Measurements from ENCODE around the gene SUMO4.
A peak's percentile ranks its signal among the peaks of the same experiment; 100 is the strongest.
"Not testable (repeated sequence)": the region's sequence is repeated elsewhere in the genome, so short reads cannot be mapped to it uniquely, and the experiment has no call there.

SUMO4 gene

DNA sequence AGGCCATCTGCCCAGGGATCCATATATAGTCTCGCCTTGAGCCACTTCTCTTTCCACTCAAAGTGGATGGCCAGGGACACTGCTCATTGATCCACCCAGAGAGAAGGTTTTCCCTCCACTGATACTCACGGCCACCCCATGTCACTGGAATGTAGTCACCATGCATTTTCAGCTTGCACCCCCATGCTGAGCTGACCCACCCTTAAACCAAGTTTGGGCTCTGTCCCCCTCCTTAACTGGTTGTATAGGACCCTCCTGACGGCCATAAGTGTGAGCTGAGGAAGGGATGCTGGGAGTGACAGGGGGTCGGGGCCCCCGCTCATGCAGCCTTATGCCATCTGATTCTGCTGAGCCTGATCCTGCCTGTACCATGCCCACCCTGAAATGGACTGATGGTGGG lies 25.7 kb downstream of the SUMO4 start:
- peak in 1 of 42 donors; percentile 29 for DNase-seq
- intact Hi-C loops (cut with DNase I): loop anchor here (10.0 kb wide), 1 partner anchor 91 kb away; no protein-coding TSS in a partner anchor

DNA sequence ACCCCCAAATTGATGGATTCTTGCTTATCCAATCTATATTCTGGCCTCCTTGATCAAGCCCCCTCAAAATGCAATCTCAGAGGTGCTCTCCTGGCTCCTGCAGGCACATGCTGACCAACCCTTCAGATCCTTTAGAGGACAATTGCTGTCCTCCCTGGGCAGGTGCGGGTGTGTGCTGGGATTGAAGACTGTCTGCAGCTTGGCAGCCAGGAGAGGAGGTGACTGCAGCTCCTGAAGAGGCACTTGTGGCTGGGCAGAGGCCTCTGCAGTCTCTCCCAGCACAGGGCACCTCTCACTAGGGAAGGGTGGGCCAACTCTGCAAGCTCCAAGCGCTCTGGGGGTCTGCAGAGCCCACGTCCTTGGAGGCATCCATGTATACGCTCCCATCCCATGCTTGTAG lies 28.5 kb downstream of the SUMO4 start:
- peak in 1 of 42 donors; percentile 19 for DNase-seq
- intact Hi-C loops (cut with DNase I): loop anchor here (10.0 kb wide), 1 partner anchor 94 kb away; no protein-coding TSS in a partner anchor

DNA sequence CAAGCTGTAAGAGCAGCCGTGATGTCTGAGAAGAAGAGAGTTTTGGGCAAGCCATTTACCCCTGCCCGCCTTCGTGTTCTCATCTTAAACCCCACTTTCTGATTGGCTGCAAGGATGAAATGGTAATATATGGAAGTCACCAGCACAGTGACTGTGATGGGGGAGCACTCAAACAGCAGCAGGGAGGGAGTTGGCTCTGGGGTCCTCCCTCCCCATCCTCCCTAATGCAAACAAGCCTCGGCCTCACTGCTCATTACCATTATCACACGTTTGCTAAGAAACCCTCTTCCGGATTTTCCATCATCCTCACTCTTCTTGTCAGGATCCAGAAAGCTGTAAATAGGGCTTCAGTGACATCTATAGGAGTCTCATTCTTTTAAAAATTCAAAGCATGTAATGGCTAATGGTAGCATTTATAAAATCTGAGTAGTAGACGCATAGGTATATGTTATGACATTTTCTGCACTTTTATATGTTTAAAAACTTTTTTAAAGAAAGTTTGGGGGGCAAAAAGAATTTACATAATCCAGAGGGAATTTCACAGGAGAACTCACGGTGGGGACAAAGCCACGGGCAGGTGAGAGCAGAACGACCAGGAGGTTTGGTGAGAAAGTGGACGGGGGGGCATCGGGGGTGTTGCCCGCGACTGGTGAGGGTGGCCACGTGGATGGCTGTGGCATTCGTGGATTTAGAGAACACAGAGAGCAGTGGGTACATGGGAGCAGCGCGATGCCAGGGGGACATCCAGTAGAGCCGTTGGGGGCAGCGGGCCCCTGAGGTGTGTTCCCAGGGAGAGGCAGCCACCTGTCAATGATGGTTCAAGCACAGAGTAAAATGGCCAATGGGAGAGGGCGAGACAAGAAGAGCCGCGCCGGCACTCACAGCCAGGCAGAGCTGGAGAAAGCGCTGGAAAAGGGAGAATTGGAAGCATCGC lies 29.6 kb downstream of the SUMO4 start:
- intact Hi-C loops (cut with DNase I): loop anchor here (5.0 to 10.0 kb wide), 3 partner anchors 95 to 402 kb away; no protein-coding TSS in a partner anchor
- DNase-seq: peak in 2 of 42 donors; percentile 9 to 25

DNA sequence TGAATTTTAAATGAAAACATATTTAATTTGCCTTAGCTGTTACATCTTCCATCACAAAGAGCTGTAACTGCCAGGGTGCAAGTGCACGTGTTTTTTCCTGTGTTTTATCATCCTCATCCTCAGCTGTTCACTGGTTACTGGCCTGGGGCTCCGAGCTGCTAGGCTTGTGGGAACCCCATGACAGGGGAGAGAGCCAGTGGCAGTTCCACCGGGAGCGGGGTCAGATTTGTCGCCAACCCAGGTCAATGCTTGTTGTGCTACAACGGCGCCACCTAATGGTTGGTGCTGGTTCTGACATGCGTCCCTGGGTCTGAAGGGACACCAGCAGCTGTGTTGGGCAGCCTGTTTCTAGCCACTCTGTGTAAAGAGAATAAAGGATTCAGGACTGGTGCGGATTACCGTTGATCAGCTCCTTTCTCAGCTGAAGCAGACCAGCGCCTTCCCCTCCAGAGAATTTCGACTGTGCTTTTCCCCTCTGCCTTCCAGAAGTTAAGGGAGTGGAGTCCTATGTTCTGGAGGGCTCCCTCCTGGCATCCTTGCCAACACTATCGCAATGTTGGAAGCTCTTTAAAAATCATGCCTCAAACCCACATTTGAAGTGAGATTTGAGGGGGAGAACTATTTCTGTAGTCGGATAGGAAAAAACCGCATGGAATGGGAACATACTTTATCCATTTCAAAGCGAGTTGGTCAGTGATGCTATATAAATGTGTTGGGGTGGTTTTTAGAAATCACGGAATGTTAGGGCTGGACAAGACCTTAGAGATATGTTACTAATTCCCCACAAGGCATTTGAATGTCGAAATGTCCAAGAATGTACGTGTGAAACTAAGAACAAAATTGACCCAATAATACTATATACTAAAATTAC lies 32.1 kb downstream of the SUMO4 start:
- DNase-seq: peak; percentile 74 to 98 (median 94)
- intact Hi-C loops (cut with DNase I): loop anchor here (5.0 kb wide), 2 partner anchors 350 to 405 kb away; no protein-coding TSS in a partner anchor

DNA sequence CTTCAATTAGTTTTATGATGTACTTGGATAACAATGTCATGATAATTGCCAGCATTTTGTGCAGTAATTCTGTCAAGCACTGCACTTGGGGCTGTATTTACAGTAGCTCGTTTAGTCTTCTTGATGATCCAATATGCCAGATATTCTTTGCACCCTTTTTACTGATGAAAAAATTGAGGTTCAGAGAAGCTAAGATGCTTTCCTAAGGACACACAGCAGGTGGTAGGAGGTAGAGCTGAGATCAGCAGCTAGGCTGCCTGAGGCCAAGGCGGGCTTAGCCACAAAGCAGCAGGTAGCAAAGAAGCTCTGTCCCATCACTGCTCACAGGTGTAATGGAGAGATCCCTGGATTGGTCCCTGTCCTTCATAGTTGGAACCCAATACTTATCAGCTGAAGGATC lies 33.3 kb downstream of the SUMO4 start:
- intact Hi-C loops (cut with DNase I): loop anchor here (5.0 kb wide), 2 partner anchors 351 to 406 kb away; no protein-coding TSS in a partner anchor
- peak in 1 of 42 donors; percentile 19 for DNase-seq

DNA sequence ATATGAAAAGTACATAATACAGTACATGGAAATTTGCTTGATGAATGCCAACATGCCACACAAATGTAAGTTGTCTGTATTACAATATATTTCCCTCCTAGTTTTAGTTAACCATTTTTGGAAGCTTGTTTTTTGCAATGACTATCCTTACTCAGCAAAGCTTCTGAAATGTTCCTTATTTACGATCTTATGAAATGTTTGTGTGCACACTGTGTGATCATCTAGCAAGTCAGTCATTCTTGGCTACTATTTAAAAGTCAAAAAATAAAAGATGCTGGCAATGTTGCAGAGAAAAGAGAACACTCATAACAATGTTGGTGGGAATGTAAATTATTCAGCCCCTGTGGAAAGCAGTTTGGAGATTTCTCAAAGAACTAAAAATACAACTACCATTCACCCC lies 33.8 kb downstream of the SUMO4 start:
- intact Hi-C loops (cut with DNase I): loop anchor here (5.0 kb wide), 2 partner anchors 352 to 407 kb away; no protein-coding TSS in a partner anchor
- DNase-seq: no peak

DNA sequence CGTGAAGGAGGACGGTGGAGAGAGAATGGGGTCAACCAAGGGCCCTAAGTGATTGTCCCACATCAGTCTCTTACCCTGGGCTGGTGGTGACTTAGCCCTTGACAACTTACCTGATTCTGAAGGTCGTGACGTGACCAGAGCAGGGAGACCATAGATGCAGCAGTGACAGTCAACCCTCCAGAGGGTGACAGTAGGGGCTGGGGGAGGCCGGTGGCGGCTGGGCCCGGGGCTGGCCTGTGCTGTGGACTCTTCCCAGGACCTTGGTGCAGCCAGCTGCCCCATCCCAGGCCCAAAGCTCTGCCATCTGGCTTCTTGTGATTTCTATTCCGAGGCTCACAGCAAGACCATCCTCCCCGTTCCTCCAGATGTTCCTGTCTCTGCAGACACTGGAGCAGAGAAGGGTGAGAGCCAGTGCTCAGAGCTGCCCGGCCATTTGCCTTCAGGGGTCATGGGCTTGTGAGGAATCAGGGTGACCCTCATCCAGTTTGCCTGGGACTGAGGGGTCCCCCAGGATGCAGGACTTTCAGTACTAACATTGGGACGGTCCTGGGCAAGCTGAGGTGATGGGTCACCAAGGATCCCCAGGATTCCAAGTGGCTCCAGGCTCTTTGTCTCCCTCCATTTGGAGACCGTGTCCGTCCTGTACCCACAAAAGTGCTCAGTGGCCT lies 36.0 kb downstream of the SUMO4 start:
- DNase-seq: peak in 2 of 42 donors; percentile 9 to 23
- intact Hi-C loops (cut with DNase I): no loop called here

DNA sequence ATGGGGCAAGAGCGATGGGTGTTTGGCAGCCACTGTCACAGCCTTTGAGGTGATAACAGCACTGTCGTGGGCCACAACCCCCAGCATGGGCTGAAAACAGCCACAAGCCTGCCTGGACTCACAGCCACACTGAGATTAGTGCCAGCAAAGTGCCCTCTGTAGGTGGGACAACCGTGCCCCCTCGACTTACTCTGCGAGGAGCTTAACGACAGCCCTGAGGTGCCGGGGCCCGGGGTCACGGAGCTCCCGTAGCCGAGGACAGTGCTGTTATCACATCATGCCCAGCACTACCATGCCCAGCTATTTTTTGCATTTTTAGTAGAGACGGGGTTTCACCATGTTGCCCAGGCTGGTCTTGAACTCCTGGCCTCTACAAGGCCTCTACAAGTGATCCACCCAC lies 36.6 kb downstream of the SUMO4 start:
- intact Hi-C loops (cut with DNase I): no loop called here
- peak in 3 of 42 donors; percentile 9 to 32 (median 29) for DNase-seq

DNA sequence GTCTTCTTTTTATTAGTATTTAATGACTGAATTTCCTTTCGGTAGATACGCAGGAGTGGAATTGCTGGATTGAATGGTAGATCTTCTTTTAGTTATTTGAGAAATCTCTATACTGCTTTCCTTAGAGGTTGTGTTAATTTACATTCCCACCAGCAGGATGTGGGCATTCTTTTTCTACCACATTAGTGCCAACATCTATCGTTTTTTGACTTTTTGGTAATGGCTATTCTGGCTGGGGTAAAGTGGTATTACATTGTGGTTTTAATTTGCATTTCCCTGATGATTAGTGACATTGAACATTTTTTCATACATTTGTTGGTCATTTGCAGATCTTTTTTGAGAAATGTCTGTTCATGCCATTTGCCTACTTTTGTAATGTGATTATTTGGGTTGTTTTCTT lies 37.1 kb downstream of the SUMO4 start:
- DNase-seq: no peak
- intact Hi-C loops (cut with DNase I): no loop called here

DNA sequence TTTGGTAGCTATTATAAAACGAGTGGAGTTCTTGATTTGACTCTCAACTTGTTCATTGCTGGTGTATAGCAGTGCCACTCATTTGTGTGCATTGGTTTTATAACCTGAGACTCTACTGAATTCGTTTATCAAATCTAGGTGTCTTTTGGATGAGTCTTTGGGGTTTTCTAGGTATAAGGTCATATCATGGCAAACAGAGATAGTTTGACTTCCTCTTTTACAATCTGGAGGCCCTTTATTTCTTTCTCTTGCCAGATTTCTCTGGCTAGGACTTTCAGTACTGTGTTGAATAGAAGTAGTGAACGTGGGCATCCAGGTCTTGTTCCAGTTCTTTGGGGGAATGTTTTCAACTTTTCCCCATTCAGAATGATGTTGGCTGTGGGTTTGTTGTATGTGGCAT lies 38.8 kb downstream of the SUMO4 start:
- intact Hi-C loops (cut with DNase I): no loop called here
- DNase-seq: no peak

DNA sequence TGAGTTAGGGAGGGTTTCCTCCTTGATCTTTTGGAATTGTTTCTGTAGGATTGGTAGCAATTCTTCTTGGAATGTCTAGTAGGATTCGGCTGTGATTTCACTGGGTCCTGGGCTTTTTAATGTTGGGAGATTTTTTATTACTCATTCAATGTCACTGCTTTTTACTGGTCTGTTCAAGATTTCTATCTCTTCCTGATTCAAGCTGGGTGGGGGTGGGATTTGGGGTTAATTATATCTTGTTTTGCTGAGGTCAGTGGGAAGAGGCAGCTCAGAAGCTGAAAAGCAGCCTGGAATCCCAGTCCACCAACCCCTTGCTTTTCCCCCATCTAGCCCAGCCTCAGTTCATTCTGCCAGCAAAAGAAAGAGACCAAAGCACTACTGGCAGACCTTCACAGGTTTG lies 39.6 kb downstream of the SUMO4 start:
- DNase-seq: no peak
- intact Hi-C loops (cut with DNase I): no loop called here

DNA sequence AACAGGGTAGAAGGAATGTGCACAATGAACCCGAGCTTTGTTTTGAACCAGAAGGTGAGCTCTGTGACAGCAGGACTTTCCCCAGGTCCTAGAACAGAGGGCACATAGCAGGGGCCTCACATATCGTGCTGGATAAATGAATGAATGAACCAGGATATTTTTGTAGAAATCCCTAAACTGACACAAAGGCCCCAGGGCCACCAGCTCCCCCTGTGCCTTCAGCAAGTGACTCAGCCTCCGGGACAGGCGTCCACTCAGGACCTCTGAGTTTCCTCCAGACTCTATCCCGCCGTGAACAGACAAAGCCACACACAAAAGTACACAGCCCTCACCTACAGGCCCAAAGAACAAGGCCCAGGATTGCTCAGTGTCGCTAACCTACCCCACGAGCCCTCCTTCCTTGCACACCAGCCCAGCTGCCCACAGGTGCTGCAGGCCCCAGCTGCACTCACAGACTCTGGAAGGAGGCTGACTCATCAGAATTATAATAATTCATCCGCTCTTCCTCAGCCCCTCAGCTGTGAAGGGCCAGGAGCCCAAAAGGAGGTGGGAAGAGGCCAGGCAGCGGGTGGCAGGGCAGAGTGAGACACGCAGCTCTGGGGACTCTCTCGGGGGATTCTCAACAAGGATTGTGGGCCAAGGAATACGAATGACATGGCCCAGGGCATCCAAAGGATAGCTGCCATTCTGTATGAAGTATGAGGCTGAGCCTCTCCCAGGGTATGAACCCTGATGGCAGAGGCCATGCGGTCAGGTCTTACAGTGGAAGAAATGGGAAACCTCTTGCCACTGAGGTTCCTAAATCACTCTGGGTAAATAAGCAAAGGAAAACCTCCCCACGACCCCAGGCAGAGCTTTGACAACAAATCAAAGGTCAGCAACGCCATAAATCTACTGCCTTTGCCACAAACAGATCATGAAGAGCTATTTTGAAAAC lies 40.9 kb downstream of the SUMO4 start:
- intact Hi-C loops (cut with DNase I): no loop called here
- DNase-seq: peak in 2 of 42 donors; percentile 9 to 31

DNA sequence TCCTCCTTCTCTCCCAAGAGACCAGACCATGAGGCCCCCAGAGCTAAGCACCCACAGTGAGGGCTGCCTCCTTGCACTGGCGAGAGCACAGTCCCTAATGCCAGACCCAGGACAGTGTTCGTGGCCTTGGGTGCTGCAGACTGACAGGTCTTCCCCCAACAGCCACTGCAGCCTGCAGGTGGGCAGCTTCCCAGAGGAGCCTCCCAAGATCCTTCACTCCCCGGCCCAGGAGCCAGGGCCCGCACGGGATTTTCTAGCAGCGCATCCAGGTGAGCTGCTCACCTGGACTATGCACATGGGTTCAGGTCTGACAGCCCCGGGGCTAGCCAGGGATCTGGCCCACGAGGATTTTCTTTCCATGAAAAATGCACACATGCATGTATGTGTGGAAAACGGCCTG lies 41.7 kb downstream of the SUMO4 start:
- peak in 1 of 42 donors; percentile 8 for DNase-seq
- intact Hi-C loops (cut with DNase I): no loop called here

DNA sequence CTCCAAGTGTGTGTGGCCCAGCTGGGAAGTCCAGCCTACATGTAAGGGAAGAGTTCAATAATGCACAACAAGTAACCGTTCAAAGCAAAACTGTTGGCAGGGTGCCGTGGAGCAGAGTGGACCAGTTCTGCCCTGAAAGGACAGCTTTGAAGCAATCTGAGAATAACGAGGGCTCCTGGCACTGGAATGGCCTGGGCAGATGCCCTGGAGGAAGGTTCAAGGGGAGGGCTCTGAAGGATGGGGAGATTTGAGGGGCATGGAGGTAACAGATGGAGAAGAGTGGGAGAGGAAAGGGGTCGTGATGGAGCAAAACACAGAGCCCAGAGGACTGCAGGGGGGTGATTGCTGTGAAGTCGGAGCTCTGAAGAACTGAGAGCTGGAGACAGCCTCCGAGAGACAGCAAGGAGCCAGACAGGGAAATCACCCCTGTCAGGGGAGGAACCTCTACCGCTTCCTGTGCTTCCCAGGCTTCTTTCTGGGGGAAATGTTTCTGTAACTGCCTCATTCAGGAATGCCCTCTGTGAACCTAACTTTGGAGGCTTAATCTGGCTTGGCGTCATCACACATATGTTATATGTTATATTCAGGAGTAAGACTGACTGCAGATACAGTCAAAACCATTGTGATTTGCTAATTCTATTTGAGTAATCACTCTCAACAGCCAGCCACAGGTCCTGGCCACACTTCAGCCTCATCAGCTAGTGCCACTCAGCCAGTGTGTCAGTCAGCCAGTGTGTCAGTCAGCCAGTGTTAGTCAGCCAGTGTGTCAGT lies 43.5 kb downstream of the SUMO4 start:
- intact Hi-C loops (cut with DNase I): no loop called here
- DNase-seq: peak in 31 of 42 donors; percentile 24 to 68 (median 47)

DNA sequence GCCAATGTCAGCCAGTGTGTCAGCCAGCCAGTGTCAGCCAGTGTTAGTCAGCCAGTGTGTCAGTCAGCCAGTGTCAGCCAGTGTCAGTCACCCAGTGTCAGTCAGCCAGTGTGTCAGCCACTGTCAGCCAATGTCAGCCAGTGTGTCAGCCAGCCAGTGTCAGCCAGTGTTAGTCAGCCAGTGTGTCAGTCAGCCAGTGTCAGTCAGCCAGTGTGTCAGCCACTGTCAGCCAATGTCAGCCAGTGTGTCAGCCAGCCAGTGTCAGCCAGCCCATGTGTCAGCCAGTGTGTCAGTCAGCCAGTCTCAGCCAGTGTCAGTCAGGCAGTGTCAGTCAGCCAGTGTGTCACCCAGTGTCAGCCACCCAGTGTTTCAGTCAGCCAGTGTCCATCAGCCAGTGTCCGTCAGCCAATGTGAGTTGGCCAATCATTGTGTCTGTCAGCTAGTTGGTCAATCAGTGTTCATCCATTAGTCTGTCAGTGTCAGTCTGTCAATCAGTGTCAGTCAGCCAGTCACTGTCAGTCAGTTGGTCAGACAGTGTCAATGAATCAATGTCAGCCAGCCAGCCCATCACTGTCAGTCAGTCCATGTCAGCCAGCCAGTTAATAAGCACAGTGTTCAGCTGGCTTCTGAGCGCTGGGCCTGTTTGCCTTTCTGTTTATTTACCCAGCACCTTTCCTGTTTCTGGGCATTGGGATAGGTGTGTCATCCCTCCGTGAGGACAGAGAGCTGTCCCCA lies 44.5 kb downstream of the SUMO4 start:
- DNase-seq: not testable (repeated sequence)

DNA sequence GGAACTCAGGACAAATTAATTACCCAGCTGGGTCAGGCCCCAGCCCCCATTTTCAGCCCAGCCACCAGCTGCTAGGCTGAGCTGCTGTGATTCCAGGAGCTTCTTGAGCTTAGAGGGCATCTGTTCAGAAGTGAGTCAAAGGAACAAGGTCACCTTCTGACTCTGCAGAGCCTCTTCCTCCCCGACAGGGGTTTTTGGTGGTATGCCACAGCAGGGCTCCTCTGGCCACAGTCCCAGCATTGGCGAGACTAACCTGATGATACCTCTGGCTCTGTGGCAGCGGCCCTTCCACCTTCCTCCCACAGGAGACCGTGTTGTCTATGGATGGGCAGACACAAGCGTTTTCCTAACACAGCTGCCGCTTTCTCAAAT lies 45.0 kb downstream of the SUMO4 start:
- intact Hi-C loops (cut with DNase I): no loop called here
- no peak for DNase-seq

More for the DNA sequence above, 44.5 kb downstream of the SUMO4 start:
- intact Hi-C loops (cut with DNase I): not testable (repeated sequence)
